G401.6 (cell line): ENCODE data around the gene MCM8.

ENCODE experiments used
- FAIRE-seq: peaks from 2 replicates; lab custom pipeline; 2012; peaks lifted over from hg19 to GRCh38; lab: Jason Lieb, UNC

MCM8 gene

GRCh38 chr20:5950271-5951031 is at the start of gene MCM8, which contains the start of gene TRMT6:
MCM8 (plus strand) TSS chr20:5950652; CDS start chr20:5952016, 1,364 bp downstream.
TRMT6 (minus strand) TSS chr20:5950533; CDS start chr20:5950405, 128 bp downstream.
- peak; percentile 96 for FAIRE-seq

DNA sequence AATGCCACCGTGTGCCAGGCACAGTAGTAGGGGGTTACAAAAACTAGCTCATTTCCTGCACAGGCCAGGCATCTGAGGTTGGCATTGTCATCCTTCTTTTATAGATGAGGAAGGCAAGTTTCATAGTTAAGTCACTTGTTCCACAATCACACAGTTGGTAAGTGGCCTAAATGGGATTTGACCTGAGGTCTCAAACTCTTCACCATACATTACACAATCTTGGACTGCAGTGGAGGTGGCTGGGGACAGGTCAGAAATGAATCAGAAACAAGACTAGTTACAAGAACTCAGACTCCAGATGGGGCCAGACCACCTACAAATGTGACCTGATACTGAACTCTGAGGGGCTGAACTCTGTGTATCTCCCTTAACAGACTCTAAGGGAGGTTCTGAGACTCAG is 49.5 kb upstream of the MCM8 start:
- FAIRE-seq: no peak

GRCh38 chr20:5908981-5909380 is 41.5 kb upstream of the MCM8 start:
- FAIRE-seq: no peak

- no peak for FAIRE-seq
Observed at GRCh38 chr20:5910186-5910585, 40.3 kb upstream of the MCM8 start.

GRCh38 chr20:5913166-5913565 is 37.3 kb upstream of the MCM8 start:
- FAIRE-seq: no peak

GRCh38 chr20:5914859-5915258 is 35.6 kb upstream of the MCM8 start:
- no peak for FAIRE-seq

DNA sequence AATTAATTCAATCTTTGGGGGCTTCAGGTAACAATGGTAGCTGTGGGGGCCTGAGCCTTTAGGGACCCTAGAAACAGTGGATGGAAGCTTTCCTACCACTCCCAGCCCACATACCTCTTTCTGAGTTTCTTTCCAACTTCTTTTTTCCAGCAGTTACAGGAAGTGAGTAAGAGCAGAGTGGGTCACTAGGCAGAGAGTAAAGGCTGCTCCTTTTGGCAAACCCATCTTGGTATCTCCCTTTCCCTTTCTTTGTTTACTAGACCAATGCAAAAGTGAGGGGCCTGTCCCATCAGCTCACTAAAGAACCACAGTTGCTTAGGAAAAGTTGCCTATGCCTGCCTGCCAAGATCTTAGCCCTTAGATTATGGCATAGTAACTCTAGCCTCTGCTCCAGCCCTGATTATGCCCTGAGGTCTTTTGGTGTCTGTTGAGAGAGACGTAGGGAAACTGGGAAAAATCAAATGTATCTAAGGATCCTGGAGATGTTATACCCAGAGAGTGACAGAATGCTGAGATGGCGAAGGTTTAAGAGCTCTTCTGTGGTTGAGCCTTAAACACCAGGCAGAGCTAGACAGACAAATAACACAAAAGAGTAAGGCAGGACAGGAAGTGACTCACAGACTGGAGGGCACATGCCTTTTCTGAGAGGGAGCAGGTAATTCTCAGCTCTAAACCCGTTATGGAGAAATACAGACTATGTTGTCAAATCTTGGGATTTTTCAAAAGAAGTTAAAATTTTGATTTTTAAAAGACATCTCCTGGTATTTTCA is 31.4 kb upstream of the MCM8 start:
- no peak for FAIRE-seq

- FAIRE-seq: no peak
Observed at GRCh38 chr20:5919626-5920544, 30.6 kb upstream of the MCM8 start.

DNA sequence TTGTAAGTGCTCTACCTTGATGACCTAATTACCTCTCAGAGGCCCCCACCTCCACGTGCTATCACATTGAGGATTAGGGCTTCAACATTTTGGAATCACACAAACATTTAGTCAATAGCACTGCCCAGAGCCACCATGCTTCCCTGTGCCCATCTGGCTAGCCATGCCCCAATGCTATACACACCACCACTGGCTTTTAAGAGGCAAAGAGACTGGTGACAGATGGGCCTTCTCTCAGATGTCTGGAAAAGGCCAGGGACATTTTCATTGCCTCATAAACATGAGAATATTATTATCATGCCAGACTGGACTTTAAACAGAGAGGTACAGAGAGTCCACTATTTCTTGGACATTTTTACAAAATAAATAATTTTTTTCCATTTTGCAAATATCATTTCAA is 29.9 kb upstream of the MCM8 start:
- no peak for FAIRE-seq

- no peak for FAIRE-seq
Observed at GRCh38 chr20:5923493-5923892, 27.0 kb upstream of the MCM8 start.

GRCh38 chr20:5925551-5925950 is 24.9 kb upstream of the MCM8 start:
- no peak for FAIRE-seq

DNA sequence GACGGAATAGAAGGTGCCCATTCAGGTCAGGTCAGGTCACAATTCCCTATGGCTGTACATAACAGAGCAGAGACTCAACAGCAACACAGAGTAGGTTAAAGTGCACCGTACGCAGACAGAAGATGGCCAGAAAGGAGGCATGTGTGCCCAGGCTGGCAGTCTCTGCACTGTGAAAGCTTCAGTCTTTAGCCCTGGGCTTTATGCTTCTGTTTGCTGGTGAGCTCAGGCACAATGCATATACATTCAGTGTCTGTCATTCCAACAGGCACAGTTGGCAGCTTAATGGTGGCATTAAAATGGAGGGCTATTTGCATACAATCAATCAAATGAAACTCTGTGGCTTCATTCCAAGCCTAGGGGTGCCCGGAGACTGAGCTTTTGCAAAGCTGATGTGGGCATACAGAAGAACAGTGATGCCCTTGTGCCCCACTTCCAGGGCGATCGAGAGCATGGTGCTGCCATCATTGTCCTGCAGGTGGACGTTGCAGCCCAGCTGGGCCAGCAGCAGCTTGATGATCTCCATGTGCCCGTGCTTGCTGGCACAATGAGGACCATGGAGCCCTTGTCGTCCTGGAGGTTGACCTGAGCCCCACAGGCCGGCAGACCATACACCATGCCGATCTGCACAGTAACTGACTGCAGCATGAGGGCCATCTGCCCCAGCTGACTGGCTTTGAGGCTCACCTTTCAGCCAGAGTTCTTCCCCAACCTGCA is 22.5 kb upstream of the MCM8 start:
- FAIRE-seq: no peak

GRCh38 chr20:5928836-5929715 is 21.4 kb upstream of the MCM8 start:
- no peak for FAIRE-seq

- FAIRE-seq: no peak
Observed at GRCh38 chr20:5931411-5931810, 19.0 kb upstream of the MCM8 start.

GRCh38 chr20:5932796-5933195 is 17.7 kb upstream of the MCM8 start:
- no peak for FAIRE-seq

GRCh38 chr20:5933802-5934436 is 16.5 kb upstream of the MCM8 start:
- FAIRE-seq: no peak

DNA sequence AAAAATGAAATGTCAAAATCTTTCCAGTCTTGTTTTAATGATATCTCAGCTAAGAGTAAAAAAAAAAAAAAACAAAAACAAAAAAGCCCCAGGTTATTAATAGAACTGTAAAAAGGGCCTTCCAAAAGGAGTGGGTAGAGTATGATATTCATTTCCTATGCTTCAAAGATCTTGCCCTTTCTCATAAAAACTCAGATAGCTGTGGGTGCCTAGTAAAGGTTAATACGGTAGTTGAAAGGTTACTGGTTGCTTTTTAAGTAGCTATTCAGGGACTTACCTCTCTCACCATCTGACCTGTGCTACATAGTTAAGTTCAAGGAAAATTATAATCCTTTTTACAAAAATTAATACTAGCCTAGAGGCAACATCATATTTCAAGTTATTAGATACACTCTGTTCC is 15.1 kb upstream of the MCM8 start:
- no peak for FAIRE-seq

DNA sequence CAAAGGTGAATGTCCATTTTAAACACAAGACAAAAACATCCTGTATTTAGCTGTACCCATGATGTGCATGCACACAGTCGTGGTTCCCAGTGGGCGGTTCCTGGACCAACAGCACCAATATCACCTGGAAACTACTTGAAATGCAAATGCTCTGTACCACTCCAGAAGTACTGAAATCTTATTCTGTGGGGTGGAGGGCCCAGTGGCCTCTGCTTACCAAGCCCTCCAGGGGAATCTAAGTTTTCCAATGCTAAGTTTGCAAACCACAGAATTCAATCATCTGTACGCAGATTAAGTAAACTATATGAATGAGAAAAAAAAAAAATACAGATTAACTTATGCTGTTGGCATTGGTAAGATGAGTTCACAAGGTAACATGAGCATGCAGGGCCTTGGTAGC is 14.2 kb upstream of the MCM8 start:
- no peak for FAIRE-seq

DNA sequence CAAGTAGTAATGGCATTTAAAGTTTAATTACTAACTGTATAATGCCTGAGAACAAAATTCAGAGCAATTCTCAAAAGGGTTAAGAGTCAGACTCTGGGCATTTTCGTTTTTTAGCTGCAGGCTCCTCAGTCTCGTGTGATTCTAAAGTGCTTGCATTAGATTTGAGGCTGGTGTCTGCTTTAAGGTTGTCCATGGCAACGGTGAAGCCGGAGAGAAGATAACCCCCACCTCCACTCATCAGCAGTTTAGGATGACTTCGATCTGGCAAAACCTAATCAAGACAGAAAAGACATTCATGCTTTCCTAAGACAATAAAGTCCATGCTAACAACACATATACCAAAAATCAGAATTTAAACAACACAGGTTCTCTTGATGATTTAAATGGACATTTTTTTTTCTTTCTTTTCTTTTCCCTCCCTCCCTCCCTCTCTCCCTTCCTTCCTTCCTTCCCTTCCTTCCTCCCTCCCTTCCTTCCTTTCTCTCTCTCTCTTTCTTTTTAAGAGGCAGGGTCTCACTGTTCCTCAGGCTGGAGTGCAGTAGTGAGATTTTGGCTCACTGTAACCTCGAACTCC is 11.9 kb upstream of the MCM8 start:
- FAIRE-seq: no peak

DNA sequence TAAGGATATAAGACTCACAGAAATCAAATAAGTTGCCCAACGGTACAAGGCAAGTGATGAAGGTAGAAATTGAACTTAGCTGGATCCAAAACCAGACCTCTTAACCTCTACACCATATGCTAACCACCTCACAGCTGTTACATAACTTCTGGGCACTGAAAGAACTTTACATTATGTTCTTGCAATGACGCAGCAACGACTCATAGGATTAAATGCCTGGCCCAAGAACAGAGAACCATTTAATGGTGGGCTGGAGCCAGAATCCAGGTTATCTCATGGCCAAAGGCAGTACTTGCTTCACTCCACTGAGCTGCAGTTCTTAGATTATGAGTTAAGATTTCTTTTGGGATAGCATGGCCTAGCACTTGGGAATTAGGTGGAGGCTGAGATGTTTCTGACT is 4.5 kb upstream of the MCM8 start:
- no peak for FAIRE-seq
